SU-DHL-6 (cell line): ENCODE data around the gene POMT2.

ENCODE experiments used
- H2AFZ ChIP-seq: fragments of 200-600 bp; sonication (generic); 2 replicates; pipeline ENCODE4 v1.6.1; 2014; ENCODE audit warnings: low read depth, mild to moderate bottlenecking, moderate library complexity, mixed read lengths, antibody characterized with exemption, low read length; ENCODE audit not compliant: severe bottlenecking
- H3F3A ChIP-seq: fragments of 200-600 bp; shearing (Covaris generic); 2 replicates; pipeline ENCODE4 v1.6.0; 2016; ENCODE audit warnings: antibody characterized with exemption, mild to moderate bottlenecking; ENCODE audit not compliant: insufficient read depth
- H3K27ac ChIP-seq: fragments of 200-600 bp; sonication (generic); 2 replicates; pipeline ENCODE4 v1.5.1; 2016; ENCODE audit warnings: low read depth, mild to moderate bottlenecking, low read length, moderate library complexity, mixed read lengths
- H3K27me3 ChIP-seq: fragments of 200-600 bp; sonication (generic), shearing (Covaris generic); 2 replicates; pipeline ENCODE4 v1.6.0; 2014; ENCODE audit warnings: mild to moderate bottlenecking, low read length
- H3K36me3 ChIP-seq: fragments of 200-600 bp; sonication (generic); 2 replicates; pipeline ENCODE4 v1.6.1; 2014; ENCODE audit warnings: mild to moderate bottlenecking, low read length, mixed read lengths
- H3K4me2 ChIP-seq: fragments of 300-600, 200-600 bp; shearing (Covaris generic), sonication (generic); 2 replicates; pipeline ENCODE4 v1.6.0; 2014; ENCODE audit warnings: low read length, low read depth, mild to moderate bottlenecking; ENCODE audit not compliant: poor library complexity, severe bottlenecking
- H3K4me3 ChIP-seq: fragments of 200-600 bp; sonication (generic); 2 replicates; pipeline ENCODE4 v1.5.1; 2014; ENCODE audit warnings: antibody characterized with exemption, low read length, mild to moderate bottlenecking, mixed read lengths; ENCODE audit not compliant: insufficient read depth, poor library complexity, severe bottlenecking
- H3K79me2 ChIP-seq: fragments of 200-600 bp; sonication (generic); 2 replicates; pipeline ENCODE4 v1.6.1; 2014; ENCODE audit warnings: mild to moderate bottlenecking, low read length, moderate library complexity; ENCODE audit not compliant: insufficient read depth
- H3K9ac ChIP-seq: fragments of 200-600 bp; sonication (generic); 2 replicates; pipeline ENCODE4 v1.7.0; 2014; ENCODE audit warnings: mild to moderate bottlenecking, low read length
- H3K9me2 ChIP-seq: fragments of 200-600 bp; sonication (generic); replicated peaks from 2 replicates; pipeline ENCODE4 v1.6.1; 2014; ENCODE audit warnings: low read length; ENCODE audit not compliant: insufficient read depth
- H3K9me3 ChIP-seq: fragments of 200-600 bp; sonication (generic); 2 replicates; pipeline ENCODE4 v1.6.1; 2014; ENCODE audit warnings: low read length, mixed read lengths; ENCODE audit not compliant: insufficient read depth
- H4K20me1 ChIP-seq: fragments of 200-600 bp; sonication (generic); 2 replicates; pipeline ENCODE4 v1.6.1; 2014; ENCODE audit warnings: low read depth, mild to moderate bottlenecking, antibody characterized with exemption, low read length, moderate library complexity, mixed read lengths
- EZH2phosphoT487 ChIP-seq: fragments of 200-600 bp; sonication (generic), shearing (Covaris generic); conservative IDR thresholded peaks from 2 replicates; pipeline ENCODE4 v1.6.1; 2018; ENCODE audit warnings: mild to moderate bottlenecking, antibody characterized with exemption, low read length, moderate library complexity, mixed read lengths
- TF ChIP-seq, protein P1 (sequence below): fragments of 200-600 bp; sonication (generic); IDR thresholded peaks from one replicate; pipeline ENCODE4 v1.5.1; 2017; ENCODE audit warnings: antibody characterized with exemption, mild to moderate bottlenecking, low read length, moderate library complexity; ENCODE audit not compliant: insufficient read depth, poor library complexity, severe bottlenecking

Gene POMT2

DNA sequence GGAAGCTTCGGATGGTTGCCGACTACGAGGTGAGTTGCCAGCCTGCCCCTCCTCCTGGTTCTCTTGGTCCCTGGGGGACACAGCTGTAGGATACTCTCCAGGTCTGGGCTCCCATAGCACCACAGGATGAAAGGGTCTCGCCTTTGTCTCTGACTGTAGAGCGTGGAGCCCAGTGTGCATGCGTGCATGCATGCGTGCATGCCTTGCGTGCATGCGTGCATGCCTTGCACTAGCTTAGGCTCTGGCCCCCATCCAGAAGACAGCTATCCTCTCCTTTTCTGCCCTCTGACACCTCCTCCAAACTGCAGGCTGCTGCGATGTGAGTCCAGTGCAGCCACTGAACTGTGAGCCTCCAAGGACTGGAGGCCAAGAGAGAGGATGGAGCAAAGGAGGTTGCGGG, 68.8 kb downstream of the POMT2 start:
- Histone ChIP-seq H3K9me3 (no peaks in the 10 kb centered on the region), H3K9ac (no peak overlapping the region), H3F3A (no peaks in the 10 kb centered on the region), H3K36me3 (no peaks in the 10 kb centered on the region), H3K4me3 (no peak overlapping the region), H3K4me2 (no peak overlapping the region), H3K9me2 (no peaks in the 10 kb centered on the region), H3K27ac (no peak overlapping the region), H2AFZ (no peak overlapping the region), H4K20me1 (no peaks in the 10 kb centered on the region), H3K79me2 (no peaks in the 10 kb centered on the region), H3K27me3 (no peaks in the 10 kb centered on the region)
- TF ChIP-seq EZH2phosphoT487: no peak
- TF ChIP-seq, protein P1, sequence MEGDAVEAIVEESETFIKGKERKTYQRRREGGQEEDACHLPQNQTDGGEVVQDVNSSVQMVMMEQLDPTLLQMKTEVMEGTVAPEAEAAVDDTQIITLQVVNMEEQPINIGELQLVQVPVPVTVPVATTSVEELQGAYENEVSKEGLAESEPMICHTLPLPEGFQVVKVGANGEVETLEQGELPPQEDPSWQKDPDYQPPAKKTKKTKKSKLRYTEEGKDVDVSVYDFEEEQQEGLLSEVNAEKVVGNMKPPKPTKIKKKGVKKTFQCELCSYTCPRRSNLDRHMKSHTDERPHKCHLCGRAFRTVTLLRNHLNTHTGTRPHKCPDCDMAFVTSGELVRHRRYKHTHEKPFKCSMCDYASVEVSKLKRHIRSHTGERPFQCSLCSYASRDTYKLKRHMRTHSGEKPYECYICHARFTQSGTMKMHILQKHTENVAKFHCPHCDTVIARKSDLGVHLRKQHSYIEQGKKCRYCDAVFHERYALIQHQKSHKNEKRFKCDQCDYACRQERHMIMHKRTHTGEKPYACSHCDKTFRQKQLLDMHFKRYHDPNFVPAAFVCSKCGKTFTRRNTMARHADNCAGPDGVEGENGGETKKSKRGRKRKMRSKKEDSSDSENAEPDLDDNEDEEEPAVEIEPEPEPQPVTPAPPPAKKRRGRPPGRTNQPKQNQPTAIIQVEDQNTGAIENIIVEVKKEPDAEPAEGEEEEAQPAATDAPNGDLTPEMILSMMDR: no peak

DNA sequence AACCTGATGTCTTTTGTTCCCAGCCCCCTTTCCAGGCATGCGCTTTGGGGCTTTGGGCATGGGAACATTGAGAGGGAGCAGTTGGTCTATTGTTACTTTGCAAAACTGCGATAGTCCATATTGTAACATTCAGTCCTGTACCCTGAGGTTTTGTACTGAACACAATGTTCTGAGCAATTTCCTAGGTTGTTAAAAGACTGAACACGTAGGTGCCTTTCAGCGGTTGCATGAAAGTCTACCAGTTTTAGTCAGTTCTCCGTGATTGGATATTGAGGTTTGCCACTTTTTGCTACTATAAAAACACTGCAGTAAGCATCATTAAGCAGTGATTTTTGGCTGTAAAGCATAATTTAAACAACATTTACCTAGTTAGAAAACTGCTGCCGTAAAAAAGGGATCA, 69.8 kb downstream of the POMT2 start:
- Histone ChIP-seq H3K4me3 (no peak overlapping the region), H3K79me2 (no peaks in the 10 kb centered on the region), H3K9me2 (no peaks in the 10 kb centered on the region), H3K9ac (no peak overlapping the region), H3K27ac (no peak overlapping the region), H3K4me2 (no peak overlapping the region), H2AFZ (no peak overlapping the region), H3K36me3 (no peaks in the 10 kb centered on the region), H3K27me3 (no peaks in the 10 kb centered on the region), H4K20me1 (no peaks in the 10 kb centered on the region), H3K9me3 (no peaks in the 10 kb centered on the region), H3F3A (no peaks in the 10 kb centered on the region)
- TF ChIP-seq, protein P1: no peak
- no peak for TF ChIP-seq EZH2phosphoT487

DNA sequence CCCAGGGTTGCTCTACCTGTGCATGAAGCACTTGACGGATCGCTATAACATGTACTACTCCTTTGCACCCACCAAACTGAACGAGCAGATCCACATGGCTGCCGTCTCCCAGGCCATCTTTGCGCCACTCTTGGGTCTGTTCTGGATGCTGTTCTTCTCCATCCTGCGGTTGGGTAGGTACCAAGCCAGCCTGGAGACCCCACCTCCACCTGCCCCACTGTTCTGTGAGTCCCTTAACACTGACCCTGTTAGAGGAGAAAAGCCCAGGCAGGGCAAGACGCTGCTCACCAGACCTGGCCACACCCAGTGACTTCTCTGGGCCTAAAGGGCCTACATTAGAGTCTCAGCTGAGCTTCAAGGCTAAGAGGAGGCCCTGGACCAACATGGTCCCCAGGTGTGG, 71.4 kb downstream of the POMT2 start:
- no peaks in the 10 kb centered on the region for H4K20me1 ChIP-seq
- H3K36me3 ChIP-seq: no peaks in the 10 kb centered on the region
- H3K9ac ChIP-seq: no peak overlapping the region
- no peaks in the 10 kb centered on the region for H3F3A ChIP-seq
- H3K9me3 ChIP-seq: no peaks in the 10 kb centered on the region
- no peaks in the 10 kb centered on the region for H3K9me2 ChIP-seq
- no peak for TF ChIP-seq EZH2phosphoT487
- TF ChIP-seq, protein P1: no peak
- no peak overlapping the region for H3K4me3 ChIP-seq
- no peaks in the 10 kb centered on the region for H3K27me3 ChIP-seq
- no peak overlapping the region for H3K4me2 ChIP-seq
- H3K27ac ChIP-seq: no peak overlapping the region
- no peaks in the 10 kb centered on the region for H3K79me2 ChIP-seq
- no peak overlapping the region for H2AFZ ChIP-seq

DNA sequence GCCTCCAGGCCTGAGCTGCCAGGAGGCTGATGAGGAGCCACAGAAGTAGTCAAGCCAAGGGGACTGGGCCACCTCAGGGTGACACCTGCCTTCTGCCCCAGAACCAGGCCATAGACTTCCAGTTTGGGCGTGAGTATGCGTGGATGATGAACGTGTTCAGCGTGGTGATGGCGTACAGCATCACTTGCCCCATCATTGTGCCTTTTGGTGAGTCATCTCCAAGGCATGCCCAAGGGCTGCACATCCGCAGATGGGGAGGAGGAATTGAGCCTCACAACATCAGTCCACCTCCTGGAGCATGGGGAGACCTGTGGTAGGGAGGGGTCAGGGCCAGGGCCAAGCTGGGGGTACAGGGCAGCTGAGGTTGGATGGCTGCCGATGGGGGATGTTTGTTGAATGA, 72.0 kb downstream of the POMT2 start:
- Histone ChIP-seq H2AFZ (no peak overlapping the region), H3K27ac (no peak overlapping the region), H3F3A (no peaks in the 10 kb centered on the region), H3K27me3 (no peaks in the 10 kb centered on the region), H3K9ac (no peak overlapping the region), H3K4me3 (no peak overlapping the region), H3K9me3 (no peaks in the 10 kb centered on the region), H3K9me2 (no peaks in the 10 kb centered on the region), H4K20me1 (no peaks in the 10 kb centered on the region), H3K36me3 (no peaks in the 10 kb centered on the region), H3K4me2 (no peak overlapping the region), H3K79me2 (no peaks in the 10 kb centered on the region)
- TF ChIP-seq, protein P1: no peak
- TF ChIP-seq EZH2phosphoT487: no peak
